NT2/D1 (cell line): ENCODE results near the gene EXOC2.

Experiments used
- YY1 ChIP-seq: IDR thresholded peaks from 2 replicates; pipeline ENCODE4 v1.6.1; 2011; ENCODE audit not compliant: insufficient read length, insufficient read depth
- ZNF274 ChIP-seq: IDR thresholded peaks from 2 replicates; pipeline ENCODE4 v1.6.1; 2011; ENCODE audit warnings: mild to moderate bottlenecking, low read depth, low read length

DNA sequence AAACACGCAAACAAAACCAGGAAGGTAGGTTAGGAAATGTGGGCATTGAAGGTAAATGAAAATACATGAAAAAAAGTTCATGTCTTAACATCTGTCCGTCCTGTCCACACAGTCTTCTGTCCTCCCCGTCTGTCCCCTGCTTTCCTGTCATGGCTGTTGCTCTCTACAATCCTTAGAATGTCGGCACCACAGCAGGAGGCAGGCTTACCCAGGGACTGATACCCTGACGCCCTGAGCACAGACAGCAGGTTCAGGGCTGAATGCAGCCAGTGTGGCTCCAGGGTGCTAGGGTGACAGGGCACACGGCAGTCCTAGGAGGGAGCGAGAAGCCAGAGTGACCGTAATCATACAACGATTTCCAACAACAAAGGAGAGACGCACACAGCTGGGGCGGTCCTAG is 177.7 kb downstream of the EXOC2 start:
- TF ChIP-seq YY1 (no peak), ZNF274 (no peak)
